NCI-H526 treated with DMSO at 0.1 percent for 48 hours (cell line): ENCODE results near the gene IFNLR1.
A peak's percentile ranks its signal among the peaks of the same experiment; 100 is the strongest.

Source experiments
- DNase-seq: peaks from one replicate; lab custom pipeline; 2025; lab: John Stamatoyannopoulos, UW

IFNLR1 gene

DNA sequence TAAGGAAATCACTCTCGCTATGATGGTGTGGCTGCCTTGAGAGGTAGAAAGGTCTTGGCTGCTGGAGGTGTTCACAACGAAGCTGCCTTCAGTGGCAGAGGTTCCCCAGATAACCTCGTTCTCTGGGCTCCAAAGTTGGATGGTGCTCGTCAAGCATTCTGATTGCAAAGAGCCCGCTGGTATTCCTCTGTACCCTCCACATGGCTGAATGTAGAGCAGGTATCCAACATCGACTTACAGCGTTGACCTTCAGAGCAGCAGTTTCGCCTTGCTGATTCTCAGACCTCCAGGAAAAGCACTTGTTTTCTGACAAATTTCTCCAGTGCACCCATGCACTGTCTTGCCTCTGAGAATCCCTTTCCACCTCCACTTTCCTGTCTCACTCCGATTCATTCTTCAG is 39.9 kb downstream of the IFNLR1 start:
- DNase-seq: no peak

DNA sequence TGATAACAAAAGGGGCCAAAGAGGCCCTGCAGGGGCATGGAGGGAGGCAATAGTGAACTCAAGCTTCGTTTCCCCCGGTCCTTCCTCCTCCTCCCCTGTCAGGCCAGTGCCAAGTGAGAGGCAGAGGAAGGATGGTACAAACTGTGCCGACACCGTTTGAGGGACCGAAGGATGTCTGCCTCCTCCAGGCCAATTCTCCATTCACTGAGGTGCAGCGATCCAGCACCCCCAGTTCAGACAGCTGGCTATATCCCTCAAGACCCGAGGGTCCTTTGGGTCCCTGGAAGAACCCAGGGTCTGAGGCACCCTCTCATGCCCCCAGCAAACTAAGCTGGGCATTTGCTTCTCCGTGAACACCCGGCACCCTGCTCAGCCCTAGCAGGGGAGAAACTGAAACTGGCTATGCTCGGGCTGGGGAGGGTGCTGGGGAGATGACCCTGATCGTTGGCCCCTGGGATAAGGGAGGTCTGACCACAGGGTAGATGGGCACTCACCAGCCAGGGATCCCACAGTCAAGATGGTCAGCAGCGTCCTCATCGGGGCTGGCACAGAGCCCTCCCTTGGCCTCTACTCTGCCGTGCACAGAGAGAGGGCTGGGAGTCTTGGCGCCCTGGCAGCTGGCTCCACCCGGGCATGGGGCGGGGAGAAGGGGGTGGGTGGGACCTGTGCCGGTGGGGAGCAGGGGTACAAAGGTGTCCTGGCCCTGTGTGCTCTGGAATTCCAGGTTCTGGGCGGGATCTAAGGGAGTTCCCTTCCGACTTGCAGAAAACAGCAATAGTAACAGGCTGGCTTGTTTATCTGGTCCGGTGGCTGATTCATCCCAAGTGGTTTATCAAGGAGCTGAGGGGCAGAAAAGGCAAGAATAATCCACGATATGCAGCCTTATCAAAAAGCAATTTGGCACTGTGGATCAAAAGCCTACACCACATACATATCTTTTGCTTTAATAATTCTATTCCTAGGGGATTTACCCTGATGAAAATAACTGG is 44.2 kb downstream of the IFNLR1 start, which contains the start of gene IL22RA1:
IL22RA1 (minus strand) TSS at position 595 of the 989 bp plus-strand sequence; CDS start at position 537, 58 bp downstream.
- DNase-seq: peak; percentile 23

DNA sequence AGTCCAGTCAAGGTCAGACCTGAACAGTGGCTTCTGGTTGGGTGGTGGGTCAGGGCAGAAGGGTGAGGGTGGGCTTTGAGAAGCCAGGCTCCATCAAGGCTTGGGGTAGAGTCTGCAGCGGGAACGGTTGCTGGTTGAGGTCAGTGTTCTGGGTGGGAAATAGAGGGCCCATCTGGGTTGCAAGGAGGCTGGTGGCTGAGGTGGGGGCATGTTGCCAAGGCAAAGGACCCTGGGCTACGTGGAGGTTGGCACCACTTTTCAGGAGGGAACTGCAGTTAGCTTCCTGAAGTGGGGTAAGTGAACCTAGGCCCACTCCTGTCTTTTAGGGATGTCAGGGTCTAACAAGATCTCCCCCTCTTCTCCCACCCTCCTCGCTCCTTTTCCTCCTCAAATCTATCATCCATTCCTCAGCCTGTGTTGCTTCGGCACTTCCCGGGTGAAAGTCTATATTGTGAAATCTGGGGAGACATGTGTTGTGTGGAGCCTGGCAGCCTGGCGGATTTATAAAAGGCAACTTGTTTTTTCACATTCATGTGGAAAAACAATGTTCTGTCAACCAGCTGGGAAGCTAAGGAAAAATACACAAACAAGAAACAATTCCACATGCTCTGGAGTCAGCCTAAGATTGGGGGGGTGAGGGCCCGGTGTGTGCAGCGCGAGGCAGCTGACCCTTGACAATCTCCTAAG is 45.6 kb downstream of the IFNLR1 start:
- no peak for DNase-seq

DNA sequence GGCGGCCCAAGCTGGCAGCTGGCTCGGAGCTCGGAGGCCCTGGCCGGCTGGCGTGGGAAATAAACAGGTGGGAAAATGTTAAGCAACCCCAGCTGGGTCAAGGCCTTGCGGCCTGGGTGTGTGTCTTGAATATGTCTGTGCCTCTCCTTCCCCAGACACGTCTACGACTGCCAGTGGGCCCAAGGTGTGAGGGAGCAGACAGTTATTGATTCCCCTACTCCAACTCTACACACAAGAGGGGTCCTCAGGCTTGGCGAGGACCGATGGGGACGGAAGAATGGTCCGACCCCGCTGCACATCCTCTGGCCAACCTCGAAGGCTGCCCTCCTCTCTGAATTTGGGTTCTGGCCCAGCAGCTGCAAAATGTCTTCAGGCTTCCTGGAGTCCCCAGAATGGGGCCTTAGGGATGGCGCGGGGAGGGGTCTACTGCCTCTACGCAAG is 46.3 kb downstream of the IFNLR1 start:
- DNase-seq: no peak

DNA sequence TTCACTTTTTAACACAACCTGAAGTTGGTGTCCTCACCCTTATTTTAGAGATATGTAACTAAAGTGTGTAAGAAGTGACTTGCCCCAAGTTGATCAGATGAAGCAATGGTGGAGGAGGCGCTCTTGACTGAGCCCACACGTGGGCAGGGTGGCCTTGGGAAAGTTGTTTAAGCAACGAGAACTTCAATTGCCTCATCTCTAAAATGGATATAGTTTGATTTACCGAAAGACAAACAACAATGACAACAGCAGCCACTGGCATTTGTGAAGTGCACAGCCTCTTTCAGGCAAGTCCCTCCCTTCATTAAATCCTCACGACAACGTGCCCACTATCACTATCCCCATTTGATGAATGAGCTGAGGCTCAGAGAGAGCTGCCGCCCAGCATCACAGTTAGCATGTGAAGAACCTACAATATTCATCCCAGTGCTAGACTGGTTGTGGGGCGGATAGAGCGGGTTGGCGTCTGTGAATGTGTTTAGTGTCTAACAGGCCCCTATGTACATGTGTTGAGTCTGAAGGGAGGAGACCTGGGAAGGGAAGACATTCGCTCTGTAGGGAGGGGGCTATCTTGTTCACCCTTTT is 47.2 kb downstream of the IFNLR1 start:
- no peak for DNase-seq

DNA sequence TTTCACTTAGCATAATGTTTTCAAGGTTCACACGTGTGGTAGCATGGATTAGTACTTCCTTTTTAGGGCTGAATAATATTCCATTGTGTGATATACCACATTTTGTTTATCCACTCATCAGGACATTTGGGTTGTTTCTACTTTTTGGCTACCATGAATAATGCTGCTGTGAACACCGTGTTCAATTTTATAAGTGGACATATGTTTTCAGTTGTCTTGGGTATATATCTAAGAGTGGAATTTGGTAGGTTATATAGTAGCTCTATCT is 47.9 kb downstream of the IFNLR1 start:
- no peak for DNase-seq

DNA sequence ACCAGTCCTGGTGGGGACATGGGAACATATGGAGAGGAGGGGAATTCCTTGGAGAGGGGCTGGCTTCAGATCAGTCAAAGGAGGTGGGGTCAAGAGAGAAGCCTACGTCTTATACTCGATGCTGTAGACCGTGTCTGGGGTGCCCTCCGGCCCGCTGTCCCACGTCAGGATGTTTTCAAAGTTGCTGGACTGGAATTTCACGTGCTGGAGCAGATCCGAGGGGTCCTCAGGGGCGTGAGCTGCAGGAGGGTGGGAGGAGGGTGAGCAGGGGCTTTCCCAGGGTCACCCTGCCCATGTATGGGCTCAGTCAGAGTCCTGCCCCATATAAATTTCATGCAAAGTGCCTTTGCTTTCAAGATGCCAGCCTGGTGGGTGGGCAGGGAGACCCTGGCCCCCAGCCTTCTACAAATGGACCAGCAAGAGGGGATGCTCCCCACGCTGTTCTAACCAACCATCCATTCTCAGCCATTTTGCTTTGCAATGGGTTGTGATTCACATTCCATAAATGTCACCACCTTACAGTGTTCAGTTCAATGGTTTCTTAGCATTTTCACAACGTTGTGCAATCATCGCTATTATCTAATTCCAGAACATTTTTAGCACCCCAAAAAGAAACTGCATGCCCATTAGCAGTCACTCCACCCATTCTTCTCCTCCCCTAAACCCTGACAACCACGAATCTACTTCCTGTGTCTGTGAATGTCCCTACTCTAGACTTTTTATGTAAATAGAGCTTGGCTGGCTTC is 48.4 kb downstream of the IFNLR1 start:
- DNase-seq: no peak

DNA sequence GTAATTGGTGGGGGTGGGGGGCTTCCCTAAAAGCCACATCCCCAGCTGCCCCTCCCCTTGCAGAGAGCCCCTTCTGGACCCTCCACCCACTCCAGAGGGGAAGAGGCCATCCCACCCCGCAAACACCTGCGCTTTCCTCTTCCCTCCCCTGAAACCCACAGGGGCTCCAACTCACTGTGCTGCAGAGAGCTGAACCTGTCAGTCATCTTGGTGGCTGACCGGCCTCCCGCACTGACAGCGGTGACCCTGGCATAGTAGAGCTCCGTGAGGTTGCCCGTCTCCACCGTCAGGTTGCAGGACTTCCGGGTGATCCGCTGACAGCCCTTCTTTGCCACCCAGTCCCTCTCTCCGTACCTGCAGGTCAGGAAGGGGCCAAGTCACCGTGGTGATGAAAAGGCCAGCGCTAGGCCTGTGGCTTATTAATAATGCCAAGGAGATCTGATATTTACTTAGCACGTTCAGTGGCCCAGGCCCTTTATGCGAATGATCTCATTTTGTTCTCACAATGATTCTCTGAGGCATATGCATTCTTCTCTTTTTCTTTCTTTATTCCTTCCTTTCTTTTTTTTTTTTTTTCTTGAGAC is 50.0 kb downstream of the IFNLR1 start:
- DNase-seq: no peak

DNA sequence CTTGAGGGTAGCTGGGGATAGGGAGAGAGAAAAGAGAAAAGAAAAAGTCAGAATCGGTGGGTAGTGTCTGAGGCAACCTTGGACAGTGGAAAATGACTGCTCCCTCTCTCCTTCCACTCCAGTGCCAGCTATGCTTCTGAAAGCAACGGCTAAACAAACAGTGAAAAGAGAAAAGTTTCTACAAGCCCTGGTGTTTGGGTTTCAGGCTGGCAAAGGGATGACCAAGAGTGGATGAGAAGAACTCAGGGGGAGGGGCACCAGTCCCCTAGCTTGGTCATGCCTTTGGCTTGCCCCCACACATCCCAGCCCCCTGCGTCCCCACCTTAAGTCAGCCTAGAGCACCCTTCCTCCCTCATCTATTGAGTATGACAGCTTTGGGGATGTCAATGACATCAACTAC is 52.7 kb downstream of the IFNLR1 start:
- no peak for DNase-seq

DNA sequence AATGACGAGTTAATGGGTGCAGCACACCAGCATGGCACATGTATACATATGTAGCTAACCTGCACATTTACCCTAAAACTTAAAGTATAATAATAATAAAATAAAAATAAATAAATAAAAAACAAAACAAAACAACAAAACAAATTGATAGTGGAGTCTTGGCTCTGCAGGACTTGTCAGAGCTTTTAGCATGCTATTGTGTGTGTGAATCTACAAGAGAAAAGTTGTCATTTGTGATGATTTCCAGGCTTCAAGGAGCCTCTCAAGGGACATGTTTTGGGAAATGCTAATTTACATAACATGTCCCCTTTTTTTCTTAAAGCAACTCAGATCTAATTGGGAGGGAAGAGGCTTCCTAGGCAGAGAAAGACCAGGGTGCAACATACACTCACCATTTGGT is 53.3 kb downstream of the IFNLR1 start:
- DNase-seq: no peak

DNA sequence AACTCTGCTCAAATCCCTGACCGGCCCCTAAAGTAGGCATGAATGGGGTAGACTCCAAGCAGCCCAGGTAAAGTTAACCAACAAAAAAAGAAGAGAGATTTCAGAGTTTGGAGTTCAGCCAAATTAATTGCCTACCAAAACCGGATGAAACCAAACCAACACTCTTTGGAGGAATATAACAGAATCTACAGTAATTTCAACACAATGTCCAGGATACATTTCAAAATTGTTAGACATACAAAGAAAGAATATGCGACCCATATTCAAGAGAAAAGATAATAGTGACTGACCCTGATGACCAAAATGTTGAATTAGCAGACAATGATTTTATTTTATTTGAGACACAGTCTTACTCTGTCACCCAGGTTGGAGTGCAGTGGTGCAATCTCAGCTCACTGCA is 56.7 kb downstream of the IFNLR1 start:
- no peak for DNase-seq

DNA sequence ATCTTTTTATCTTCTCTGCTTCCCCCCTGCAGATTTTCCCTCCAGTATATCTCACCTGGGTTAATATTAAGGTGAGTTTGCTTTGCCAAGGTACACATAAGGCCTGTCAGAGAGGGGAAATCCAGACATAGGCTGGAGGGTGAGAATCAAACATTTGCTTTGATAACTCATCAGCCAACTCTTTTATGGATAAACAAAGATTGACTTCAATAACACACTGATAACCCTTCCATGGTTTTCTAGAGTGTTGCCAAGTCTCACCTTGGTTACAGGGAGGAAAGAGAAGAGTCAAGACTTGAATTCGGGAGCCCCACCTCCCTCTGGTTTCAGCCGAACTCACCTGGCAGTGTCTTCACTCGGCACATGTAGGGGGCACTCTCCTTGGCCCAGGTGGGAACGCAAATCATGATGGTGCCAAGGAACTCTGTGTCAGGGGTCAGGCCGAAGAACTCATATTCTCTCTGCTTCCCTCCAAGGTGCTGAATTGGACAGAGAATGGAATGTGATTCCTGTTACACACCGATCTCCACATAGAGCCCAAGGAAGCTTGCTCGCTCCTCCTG is 59.2 kb downstream of the IFNLR1 start:
- DNase-seq: no peak

DNA sequence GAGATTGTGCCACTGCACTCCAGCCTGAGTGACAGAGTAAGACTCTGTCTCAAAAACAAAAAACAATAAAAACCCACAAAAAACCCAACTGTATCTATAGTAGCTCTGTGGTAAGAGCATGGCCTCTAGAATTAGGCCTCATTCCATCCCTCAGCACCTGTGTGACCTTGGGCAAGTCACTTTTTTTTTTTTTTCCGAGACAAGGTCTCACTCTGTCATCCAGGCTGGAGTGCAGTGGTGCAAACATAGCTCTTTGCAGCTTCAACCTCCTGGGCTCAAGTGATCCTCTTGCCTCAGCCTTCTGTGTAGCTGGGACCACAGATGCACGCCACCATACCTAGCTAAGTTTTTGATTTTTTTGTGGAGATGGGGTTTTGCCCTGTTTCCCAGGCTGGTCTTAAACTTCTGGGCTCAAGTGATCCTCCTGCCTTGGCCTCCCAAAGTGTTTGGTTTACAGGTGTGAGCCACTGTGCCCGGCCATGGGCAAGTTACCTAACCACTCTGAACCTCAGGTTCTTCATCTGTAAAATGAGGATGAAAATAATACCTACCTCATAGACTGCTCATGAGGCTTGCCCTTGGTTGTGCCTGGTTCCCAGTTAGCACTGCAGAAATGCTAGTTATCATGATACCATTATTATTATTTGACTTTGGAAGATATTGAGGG is 59.8 kb downstream of the IFNLR1 start:
- no peak for DNase-seq

DNA sequence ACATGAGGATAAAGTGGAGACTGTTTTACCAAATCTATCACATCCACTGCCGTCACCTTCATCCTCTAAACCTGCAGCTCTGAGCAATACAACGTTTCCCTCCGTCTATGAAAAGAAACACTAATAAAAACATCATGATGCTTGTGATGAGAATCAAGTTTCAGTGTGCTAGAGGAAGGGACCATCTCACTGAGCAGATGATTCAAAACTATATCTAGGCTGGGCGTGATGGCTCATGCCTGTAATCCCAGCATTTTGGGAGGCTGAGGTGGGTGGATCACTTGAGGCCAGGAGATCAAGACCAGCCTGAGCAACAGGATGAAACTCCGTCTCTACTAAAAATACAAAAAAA is 60.4 kb downstream of the IFNLR1 start:
- DNase-seq: no peak

DNA sequence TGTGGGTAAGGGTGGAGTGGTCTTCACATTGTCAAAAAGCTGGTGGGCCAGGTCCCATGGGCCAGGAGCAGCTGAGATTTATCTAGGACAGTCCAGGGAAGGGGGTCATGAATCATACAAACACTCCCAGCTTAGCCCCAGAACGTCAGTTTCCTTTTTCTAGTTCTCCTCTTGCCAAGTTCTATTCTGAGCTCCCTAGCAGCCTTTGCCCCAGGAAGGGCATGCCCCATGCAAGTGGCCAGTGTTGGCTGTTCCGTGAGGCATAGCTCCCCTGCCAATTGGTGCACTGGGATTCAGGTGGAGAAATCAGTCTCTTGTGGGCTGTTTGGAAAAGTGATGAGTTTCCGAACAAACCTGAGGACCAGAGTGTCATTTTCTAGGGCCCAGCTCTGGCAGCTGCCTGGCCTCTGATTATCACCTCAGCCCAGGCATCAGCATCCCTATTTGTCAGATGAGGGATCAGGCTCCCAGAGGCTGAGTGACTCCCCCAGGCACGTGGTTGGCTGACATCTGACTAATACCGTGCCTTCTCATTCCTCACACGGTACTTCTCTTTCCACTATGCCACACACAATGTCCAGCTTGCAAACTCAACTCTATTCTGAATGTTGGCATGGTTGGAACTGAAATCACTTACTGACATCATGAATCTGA is 60.9 kb downstream of the IFNLR1 start:
- no peak for DNase-seq

DNA sequence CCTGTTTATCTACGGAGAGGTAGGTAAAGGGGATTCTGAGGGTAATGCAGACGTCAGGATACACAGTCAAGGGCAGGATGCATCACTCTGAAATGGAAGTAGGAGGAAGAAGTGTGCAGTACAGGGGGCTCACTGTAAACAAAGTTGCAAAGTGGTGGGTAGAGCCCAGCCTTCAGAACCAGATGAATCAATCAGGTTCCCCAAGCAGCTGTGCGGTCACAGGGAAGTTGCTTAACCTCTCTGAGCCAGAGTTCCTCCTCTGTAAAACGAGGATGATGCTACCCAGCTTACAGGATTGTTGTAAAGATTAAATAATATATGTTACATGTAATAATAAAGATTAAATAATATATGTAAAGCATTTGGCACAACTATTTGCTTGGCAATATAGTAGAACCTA is 61.6 kb downstream of the IFNLR1 start:
- no peak for DNase-seq

DNA sequence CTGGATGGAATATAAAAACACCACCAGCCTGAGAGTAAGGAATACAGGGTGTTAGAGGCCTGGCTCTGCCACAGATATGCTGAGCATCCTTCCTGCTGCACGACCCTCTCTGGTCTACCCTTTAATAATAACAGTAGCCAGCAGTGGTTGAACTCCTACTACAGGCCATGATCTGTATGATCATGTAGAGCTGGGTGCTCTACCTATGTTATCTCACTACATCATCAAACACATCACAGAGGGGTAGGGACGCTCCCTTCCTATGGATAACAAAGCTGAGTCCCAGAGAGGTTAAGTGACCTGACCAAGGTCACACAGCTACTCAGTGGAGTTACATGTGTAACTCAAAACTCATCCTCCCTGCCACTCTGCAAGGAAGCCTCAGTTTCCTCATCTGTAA is 62.1 kb downstream of the IFNLR1 start:
- no peak for DNase-seq

DNA sequence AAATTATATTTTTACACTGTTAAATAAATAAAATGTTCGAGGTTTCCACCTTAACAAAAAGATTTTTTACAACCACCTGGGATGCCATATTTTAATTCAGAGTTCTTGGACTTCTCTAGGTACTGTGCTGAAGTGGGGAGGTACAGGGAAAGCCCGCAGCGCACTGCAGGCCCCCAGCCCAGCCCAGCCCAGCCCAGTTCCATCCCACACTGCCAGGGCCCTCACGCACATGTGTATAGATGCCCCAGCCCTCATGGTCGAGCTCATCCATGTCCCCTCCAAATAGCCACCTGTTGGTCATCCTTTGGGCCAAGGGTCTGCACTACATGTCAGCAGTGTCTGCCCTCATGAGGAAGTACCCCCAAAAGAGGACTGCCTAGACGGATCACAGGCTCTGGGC is 63.5 kb downstream of the IFNLR1 start:
- DNase-seq: no peak

DNA sequence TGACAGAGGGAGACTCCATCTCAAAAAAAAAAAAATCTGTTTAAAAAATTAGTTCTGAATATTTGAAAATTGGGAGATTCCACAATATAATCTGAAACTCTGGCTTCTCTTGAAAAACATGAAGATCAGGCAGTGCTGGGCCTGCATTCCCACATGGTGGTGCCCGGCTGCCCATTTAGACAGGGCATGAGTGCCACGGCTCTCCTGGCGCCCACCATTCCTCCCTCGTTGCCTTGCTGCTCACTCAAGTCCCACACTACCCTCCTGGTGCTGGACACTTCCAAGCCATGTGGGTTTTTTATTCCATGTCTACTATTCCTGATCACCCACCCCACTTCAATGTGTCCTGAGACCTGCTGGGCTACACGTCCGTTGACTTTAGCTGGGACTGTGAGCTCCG is 64.3 kb downstream of the IFNLR1 start:
- DNase-seq: no peak

DNA sequence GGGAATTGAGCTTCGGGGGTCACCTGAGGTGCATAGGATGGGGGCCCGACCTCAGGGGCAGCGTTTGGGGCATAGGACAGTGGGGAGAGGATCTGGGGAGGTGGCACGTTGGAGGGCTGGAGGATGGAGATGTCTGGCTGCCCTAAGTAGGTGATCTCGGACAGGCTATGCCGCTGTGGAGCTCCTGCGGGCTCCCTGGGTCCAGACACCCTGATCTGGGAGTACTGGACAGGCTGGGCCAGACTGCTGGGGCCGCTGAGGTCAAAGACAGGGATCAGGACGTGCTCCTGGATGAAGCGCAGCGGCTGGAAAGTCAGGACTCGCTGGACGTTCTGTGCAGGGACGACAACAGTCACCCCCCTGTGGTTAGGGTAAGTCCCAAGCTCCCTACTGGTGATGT is 65.7 kb downstream of the IFNLR1 start:
- DNase-seq: no peak

DNA sequence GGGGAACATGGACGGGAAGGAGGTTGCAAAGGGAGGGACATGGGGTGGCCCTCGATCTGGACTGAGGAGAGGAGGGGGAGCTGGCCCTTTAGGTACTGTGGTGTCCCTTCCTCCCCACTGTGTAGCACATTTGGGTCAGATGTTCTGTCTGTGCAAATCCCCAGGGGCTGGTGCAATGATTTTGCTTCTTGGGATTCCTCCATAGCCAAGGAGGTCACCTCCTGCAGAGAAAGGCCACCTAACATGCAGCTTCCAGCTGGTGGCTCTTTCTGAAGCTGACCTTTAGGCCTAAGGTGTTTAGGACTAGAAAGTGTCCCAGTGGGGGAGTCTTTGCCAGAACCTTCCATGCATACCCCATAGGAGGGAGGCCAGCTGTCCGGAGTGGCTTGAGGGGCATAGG is 66.1 kb downstream of the IFNLR1 start:
- DNase-seq: no peak
